Panc1 (cell line): ENCODE measurements around the gene FKBP4.

Experiments
- POLR2AphosphoS5 ChIP-seq: IDR thresholded peaks from 2 replicates; pipeline ENCODE4 v1.6.1; 2012; ENCODE audit warnings: mild to moderate bottlenecking, low read depth, low read length, moderate library complexity
- SIN3A ChIP-seq: IDR thresholded peaks from 2 replicates; pipeline ENCODE4 v1.6.1; 2012; ENCODE audit warnings: low read depth, mild to moderate bottlenecking, low read length, moderate library complexity, borderline replicate concordance; ENCODE audit not compliant: insufficient read depth
- TF ChIP-seq, protein P1 (sequence below): fragments of 450-650 bp; IDR thresholded peaks from 2 replicates; pipeline ENCODE4 v1.5.1; 2017; ENCODE audit warnings: mild to moderate bottlenecking
- TF ChIP-seq, protein P2 (sequence below), 2 experiments: IDR thresholded peaks; 2 replicates each; pipeline ENCODE4 v1.6.1; 2011 to 2012; ENCODE audit warnings: low read depth in 2 of 2, control low read depth in 1 of 2, low read length in 1 of 2, mild to moderate bottlenecking in 1 of 2, moderate library complexity in 1 of 2; ENCODE audit not compliant: insufficient read depth in 1 of 2

GRCh38 chr12:2765052-2765451 is 29.7 kb upstream of the FKBP4 start:
- TF ChIP-seq, protein P1, sequence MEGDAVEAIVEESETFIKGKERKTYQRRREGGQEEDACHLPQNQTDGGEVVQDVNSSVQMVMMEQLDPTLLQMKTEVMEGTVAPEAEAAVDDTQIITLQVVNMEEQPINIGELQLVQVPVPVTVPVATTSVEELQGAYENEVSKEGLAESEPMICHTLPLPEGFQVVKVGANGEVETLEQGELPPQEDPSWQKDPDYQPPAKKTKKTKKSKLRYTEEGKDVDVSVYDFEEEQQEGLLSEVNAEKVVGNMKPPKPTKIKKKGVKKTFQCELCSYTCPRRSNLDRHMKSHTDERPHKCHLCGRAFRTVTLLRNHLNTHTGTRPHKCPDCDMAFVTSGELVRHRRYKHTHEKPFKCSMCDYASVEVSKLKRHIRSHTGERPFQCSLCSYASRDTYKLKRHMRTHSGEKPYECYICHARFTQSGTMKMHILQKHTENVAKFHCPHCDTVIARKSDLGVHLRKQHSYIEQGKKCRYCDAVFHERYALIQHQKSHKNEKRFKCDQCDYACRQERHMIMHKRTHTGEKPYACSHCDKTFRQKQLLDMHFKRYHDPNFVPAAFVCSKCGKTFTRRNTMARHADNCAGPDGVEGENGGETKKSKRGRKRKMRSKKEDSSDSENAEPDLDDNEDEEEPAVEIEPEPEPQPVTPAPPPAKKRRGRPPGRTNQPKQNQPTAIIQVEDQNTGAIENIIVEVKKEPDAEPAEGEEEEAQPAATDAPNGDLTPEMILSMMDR = no peak
- TF ChIP-seq POLR2AphosphoS5 (no peak), SIN3A (no peak)
- TF ChIP-seq, protein P2, sequence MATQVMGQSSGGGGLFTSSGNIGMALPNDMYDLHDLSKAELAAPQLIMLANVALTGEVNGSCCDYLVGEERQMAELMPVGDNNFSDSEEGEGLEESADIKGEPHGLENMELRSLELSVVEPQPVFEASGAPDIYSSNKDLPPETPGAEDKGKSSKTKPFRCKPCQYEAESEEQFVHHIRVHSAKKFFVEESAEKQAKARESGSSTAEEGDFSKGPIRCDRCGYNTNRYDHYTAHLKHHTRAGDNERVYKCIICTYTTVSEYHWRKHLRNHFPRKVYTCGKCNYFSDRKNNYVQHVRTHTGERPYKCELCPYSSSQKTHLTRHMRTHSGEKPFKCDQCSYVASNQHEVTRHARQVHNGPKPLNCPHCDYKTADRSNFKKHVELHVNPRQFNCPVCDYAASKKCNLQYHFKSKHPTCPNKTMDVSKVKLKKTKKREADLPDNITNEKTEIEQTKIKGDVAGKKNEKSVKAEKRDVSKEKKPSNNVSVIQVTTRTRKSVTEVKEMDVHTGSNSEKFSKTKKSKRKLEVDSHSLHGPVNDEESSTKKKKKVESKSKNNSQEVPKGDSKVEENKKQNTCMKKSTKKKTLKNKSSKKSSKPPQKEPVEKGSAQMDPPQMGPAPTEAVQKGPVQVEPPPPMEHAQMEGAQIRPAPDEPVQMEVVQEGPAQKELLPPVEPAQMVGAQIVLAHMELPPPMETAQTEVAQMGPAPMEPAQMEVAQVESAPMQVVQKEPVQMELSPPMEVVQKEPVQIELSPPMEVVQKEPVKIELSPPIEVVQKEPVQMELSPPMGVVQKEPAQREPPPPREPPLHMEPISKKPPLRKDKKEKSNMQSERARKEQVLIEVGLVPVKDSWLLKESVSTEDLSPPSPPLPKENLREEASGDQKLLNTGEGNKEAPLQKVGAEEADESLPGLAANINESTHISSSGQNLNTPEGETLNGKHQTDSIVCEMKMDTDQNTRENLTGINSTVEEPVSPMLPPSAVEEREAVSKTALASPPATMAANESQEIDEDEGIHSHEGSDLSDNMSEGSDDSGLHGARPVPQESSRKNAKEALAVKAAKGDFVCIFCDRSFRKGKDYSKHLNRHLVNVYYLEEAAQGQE (IDR thresholded peaks at IDR 0.05; ENCODE audit: insufficient read depth in 1 of 2, low read depth in 2 of 2, low read length in 1 of 2) = no peak
